OCI-LY7 (cell line): ENCODE results near the gene KRTAP19-4.

ENCODE experiments used
- EZH2phosphoT487 ChIP-seq: fragments of 200-600 bp; sonication (generic); IDR thresholded peaks from 2 replicates; pipeline ENCODE4 v1.6.1; 2018; ENCODE audit warnings: low read depth, borderline replicate concordance, mild to moderate bottlenecking, mixed run types, antibody characterized with exemption, low read length, moderate library complexity, mixed read lengths
- TF ChIP-seq, protein P1 (sequence below): fragments of 200-600 bp; sonication (generic); conservative IDR thresholded peaks from 2 replicates; pipeline ENCODE4 v1.5.1; 2014; ENCODE audit warnings: mild to moderate bottlenecking, antibody characterized with exemption, low read length, moderate library complexity, mixed read lengths

GRCh38 chr21:30541764-30542163 lies 44.8 kb upstream of the KRTAP19-4 start, which contains the start of gene KRTAP19-6:
- TF ChIP-seq, protein P1, sequence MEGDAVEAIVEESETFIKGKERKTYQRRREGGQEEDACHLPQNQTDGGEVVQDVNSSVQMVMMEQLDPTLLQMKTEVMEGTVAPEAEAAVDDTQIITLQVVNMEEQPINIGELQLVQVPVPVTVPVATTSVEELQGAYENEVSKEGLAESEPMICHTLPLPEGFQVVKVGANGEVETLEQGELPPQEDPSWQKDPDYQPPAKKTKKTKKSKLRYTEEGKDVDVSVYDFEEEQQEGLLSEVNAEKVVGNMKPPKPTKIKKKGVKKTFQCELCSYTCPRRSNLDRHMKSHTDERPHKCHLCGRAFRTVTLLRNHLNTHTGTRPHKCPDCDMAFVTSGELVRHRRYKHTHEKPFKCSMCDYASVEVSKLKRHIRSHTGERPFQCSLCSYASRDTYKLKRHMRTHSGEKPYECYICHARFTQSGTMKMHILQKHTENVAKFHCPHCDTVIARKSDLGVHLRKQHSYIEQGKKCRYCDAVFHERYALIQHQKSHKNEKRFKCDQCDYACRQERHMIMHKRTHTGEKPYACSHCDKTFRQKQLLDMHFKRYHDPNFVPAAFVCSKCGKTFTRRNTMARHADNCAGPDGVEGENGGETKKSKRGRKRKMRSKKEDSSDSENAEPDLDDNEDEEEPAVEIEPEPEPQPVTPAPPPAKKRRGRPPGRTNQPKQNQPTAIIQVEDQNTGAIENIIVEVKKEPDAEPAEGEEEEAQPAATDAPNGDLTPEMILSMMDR: no peak
- TF ChIP-seq EZH2phosphoT487: no peak
